ENCODE measurements around the gene ZMIZ1.

Gene ZMIZ1

DNA sequence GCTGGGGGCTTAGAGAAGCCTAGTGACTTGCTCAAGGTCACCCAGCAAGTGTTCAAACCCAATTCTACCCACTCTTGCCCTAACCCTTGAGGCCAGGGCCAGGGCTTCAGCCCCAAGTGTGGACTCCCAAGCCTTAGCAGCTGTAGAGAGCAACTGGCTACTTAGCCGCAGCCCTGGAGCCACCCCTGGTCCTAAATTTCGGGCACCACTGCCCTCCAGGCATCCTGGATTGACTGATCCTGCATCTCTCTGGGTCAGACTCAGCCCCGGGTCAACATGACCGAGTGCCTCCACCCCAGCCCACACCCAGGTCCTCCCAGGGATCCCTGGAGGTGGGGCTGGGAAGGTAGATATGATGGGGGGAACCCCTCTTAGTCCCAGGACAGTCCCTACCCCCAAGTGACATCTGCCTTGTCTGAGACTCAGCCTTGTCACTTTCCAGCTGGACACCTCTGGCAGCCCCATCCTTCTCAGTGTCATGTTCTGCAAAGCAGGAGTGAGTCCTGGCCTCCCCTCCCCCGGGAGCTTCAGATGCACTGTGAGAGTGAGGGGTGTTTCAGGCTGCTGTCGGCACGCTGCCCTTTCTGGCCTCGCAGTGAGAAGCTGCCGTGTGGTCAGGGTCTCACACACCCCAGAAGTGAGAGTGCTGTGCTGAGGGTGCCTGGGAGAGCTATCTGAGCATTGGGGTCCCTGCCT, 89.8 kb downstream of the ZMIZ1 start:
- no peak for DNase-seq

DNA sequence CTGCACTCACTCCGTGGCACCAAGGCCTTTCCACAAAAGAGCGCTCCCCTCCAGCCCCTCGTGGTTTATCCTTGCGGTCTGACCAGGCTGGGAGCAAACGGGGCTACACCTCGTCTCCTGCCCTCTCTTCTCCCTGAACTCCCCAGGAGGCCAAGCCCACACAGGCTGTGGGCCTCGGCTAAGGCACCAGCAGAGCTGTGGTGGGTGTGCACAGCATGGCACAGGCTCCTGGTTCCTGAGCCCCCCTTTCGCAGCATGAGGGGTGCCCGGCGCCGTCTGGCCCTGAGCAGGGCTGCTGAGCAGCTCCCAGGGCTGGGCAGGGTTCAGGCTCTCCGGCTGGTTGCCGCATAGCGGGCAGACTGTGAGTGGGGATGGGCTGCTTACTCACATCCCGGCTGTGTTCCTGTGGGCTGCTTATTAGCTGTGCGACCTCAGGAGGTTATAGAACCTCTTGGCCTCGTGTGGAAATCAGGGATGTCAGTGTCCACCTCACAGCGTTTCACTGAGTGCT, 90.4 kb downstream of the ZMIZ1 start:
- no peak for DNase-seq

DNA sequence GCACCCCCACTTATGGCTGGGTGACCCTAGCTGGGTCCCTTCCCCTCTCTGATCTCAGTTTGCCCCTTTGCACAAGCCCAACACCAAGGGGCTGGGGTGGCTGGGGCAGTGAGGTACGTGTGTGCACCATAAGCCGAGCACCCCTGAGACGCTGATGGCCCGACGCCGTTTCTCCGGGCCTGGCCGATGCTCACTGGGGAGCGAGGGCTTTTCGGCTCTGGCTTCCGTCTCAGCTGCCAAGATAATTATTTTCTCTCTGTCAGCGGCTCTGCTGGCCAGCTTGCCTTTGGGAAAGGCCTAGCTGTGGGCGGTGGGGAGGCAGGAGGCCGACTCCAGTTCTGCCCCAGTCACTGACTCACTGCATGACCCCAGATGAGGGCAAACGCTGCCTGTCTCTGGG, 91.0 kb downstream of the ZMIZ1 start:
- DNase-seq = no peak

DNA sequence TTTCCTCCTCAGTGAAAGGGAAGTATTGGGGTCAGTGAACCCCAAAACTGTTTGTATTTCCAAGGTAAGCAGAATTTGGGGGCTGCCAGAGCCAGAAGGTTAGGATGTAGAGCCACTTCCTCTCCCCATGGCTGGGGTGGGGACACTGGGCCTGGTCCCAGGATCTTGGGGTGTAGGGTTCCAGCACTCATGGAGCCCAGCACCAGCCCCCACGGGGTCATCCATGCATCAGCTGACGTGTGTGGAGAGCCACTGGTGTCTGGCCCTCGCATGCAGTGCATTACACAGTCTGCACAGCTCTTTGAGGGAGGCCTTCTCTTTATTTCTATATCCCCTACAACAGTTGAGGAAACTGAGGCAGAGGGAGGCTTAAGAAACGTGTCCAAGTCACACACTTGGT, 91.4 kb downstream of the ZMIZ1 start:
- DNase-seq = no peak

DNA sequence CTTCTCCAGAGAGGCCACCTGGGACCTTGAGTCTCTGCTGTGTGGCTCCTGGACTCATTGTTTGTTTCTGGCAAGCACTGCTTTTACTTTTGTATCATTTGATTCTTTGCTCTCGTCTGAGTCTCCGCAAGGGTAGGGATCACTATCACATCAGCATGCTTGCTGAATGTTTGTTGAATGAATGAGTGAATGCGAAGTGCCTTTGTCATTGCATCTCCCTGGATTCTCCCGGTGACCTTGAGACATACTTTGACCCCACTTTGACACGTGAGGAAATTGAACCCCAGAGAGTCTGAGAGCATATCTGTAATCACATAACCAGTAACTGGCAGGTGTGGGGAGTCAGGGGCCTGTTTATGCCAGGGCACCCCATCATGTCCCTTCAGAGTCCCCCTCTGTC, 92.8 kb downstream of the ZMIZ1 start:
- no peak for DNase-seq

DNA sequence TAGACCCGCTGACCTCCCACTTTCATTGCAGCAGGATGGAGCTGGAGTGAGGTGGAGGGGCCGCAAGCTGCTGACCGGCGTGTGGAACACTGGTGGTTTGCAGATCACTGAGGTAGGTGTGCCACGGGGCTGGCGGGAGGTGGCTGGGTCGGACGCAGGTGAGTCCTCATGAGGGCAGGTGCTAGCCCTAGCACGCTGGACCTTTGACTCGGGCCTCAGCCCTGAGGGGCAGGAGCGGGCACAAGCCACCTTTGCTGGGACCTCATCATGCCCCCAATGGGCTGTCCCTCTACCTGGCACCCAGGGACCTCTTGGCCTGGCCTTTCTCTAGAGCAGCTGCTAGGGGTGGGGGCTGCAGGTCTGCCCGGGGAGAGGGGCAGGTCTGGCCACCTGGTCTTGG, 93.3 kb downstream of the ZMIZ1 start:
- no peak for DNase-seq

DNA sequence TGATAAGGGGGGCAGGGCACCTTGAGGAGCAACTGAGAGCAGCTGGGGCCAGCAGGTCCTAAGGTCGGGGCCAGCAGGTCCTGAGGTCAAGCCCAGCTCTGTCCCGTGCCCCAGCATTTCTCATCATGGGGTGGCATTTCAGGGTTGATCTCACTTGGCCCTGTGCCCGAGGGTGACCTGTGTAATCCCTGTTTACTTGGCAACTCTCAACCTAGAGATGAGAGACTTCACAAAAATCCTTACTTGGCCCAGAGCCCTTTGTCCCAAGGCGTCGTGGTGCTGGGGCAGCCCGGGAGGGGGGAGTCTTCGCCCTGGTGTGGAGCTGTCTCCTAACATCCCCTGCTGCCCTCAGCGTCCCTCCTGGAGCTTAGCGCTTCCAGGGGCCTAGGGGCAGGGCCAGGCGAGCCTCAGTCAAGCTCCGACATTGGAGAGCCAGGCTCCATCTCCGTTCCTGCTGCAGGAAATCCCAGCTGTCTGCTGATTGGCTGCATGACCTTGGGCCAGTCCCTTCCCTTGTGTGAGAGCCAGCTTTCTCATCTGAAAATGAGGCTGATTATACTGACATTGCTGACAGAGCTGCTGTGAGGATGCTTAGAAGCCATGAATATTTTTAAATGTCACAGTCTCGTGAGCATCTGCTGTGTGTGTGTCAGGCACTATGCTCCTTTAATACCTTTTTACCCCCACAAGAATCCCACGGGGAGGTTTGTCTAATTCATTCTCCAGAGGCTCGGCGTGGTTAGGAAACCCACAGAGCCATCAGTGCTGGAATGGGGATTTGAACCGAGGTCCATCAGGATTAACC, 94.3 kb downstream of the ZMIZ1 start:
- no peak for DNase-seq

DNA sequence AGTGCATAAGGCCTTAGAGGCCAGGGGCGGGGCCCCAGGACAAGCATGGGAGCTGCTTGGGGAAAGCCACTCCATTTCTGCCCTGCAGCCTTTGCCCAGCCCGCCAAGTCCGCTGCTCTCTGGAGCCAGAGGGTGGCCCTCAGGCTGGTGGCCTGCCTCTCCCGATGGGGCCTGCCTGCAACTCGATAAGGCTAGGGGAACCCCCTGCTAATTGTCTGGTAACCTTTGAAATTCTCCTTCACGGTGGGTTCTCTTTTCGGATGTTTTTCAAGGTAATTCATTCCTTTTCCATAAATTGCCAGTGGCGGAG, 94.9 kb downstream of the ZMIZ1 start:
- DNase-seq = no peak

DNA sequence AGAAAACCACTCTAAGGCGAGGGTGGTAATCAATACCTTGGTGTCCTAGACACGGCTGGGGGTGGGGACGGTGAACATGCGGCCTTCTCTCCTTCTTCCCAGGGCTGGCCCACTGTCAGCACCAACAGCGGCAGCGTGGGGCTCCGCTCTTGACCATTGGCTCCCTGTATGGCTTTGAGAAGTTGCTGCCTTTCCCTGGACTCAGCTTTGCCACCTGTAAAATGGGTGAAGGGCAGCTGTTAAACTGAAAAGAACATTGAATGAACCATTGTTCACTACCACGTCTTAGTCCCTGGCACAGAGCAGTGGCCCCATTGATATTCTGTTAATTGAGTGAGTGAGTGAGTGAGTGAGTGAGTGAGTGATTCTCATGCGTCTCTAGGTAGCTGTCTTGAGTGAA, 95.3 kb downstream of the ZMIZ1 start:
- DNase-seq = no peak

DNA sequence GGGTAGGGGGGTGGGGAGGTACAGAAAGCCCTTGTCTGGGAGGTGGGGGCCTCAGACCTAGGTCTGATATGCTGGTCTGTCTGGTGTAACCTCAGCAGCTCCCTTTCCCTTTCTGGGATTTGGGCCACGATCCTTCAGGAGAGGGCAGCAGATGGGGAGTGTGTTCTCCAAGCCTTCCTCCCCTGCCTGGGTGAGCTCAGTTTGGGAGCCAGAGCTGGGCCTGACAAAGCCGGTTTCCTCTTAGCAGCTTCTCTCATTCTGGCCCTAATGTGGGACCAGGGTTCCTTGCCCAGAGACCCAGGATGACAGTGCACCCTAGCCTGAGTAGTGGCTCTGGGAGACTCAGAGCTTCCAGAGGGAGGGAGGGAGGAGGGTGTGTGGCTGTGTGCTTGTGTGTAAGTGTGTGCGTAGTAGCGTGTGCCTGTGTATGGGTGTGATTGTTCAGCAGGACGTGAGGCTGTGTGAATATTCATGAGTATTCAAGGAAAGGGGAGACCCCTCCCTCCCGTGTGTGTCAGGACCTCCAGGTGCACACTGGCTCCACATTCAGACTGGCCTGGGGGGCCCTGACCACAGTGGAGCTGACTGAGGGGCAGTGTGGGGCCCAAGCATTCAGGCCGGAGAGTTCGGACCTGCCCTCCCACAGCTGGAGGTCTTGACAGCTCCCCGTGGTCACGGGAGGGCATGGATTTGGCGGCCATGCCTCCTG, 96.5 kb downstream of the ZMIZ1 start:
- no peak for DNase-seq

DNA sequence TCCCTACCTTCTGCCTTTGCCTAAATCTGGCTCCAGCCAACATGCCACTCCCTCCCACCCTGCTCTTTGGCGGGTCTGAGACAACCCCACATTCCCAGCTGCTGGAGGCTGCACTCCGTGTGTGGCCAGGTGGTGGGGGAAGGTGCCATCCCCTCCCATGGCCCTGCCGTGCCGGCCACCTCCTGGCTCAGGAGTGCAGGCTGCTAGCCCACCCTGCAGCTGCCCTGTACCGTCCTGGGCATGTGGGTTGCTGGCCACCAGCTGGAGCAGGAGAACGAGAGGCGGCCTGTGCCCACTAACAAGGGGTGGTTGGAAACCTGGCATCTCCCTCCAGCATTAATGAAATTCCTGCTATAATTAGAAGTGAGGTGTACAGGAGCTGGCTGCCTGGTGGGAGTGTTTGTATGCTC, 97.6 kb downstream of the ZMIZ1 start:
- no peak for DNase-seq

DNA sequence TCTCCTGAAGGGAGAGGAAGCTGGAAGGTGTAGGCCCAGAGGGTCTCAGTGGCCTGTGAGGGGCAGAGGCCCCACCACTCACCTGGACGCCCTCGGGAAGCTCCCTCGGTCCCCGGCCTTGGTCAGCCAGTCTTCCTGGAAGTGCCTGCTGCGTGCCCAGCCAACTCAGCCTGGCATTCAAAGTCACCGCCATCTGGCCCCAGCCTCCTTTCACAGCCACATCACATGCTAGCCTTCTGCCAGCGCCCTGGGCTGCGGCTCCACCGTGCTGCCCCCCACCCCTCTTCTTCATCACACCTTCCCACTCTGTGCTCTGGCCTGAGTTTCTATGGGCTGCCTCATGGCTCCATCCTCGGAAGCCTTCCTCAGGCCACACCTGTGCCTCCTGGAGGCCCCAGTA, 98.0 kb downstream of the ZMIZ1 start:
- DNase-seq = no peak

DNA sequence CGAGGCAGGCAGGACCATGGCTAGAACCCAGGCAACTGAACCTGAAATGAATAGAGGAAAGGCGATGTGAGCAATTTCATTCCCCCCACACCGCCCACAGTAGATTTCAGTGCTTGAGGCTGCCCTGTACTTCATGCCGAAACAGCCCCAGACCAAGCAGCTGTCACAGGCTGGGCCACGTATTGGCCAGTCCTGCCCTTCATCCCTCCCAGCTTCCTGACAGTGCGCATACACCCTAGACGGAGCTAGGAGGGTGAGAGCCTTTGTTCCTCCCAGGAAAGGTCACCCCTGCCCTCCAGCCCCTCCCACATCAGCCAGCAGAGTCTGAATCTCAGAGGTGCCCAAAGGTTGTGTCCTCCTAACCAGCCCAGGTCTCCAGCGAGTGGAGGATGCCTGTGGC, 98.8 kb downstream of the ZMIZ1 start:
- no peak for DNase-seq

DNA sequence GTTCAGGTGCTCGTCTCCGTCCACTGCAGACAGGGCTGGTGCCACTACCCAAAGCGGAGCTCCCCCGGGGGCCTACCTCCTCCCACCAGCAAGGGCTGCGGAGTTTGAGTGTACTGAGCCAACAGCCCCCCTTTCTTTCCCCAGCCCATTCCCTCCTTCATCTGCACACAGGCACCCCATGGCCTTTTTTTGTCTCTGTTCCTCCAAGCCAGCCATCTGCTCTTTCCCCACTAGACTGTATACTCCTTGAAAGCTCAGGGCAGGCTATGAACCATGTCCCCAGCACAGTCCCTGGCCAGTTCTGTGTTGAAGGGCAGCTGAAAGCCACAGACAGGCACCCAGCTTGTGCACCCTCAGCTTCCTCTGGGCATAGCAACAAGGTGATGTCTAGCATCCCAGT, 99.4 kb downstream of the ZMIZ1 start:
- no peak for DNase-seq

DNA sequence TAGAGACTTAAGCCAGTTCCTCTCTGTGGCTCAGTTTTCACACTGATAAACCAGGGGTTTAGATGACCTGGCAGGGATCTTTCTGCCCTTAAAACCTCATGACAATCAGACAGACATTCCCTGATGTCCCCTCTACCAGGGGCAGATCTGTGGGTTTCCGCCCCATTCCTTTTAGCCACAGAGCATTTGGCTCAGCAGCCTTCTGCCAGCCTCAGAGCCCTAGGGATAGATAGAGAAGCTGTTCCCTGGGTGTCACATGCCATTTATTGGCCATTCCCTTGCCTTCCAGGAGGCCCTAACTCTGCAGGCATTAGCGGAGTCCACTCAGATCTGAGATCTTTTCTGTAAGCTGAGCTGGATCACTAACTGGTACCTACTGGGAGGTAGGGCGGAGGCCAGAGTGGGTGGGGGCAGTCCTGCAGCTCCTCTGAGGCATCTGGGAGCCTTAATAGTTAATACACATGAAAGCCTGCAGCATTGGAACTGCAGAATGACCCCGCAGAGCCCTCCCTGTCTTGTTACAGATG, 101.5 kb downstream of the ZMIZ1 start:
- DNase-seq = no peak

DNA sequence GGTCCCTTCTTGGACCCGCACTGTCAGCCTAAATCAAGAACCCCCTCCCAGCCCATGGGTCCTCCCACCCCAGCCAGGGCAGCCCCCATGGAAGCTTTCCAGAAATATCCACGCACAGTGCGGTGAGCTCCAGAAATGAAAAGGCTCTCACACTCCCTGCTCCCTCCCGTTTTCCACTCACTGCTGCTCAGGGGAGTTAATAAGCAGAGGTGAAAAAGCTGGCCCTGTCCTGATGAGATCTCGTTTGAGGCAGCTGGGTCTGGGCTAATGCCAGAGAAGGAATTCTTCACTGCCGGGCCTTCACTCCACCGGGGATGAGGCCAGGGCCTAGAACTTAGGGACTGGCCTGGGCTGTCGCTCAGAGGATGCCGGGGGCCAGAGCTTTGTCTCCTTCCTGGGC, 102.2 kb downstream of the ZMIZ1 start:
- DNase-seq = no peak

DNA sequence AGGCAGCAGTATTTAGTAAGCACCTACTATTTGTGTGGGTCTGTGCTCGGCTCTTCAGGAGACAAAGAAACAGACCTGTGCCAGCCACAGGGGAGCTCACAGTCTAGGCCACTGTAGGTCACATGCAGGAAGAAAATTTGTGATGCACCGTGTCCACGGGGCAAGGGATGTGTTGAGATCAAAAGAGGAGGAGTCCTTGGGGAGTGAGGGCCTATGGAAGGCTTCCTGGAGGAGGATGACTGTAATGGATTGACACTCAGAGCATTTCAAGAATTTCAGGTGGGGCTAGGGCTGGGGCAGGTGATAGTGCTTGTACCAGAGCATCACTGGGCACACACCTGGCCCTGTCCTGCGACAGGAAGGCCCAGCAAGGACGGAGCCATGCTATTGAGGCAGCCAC, 102.7 kb downstream of the ZMIZ1 start:
- DNase-seq = no peak

DNA sequence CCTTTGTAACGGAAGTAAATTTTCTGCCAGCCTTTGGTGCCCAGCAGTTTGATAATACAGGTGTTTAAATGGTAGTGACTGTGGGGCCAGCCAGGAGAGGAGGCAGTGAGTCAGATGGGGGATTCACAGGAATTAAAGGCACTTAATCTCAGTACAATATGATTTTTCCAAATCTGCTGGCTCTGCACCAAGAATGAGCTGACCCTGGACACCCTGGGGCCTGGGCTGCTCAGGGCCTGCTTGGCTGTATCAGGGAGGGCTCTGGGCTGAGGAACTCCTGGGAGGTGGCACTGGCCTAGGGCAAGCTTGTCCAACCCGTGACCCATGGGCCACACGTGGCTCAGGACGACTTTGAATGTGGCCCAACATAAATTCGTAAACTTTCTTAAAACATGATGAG, 104.1 kb downstream of the ZMIZ1 start:
- DNase-seq = no peak

DNA sequence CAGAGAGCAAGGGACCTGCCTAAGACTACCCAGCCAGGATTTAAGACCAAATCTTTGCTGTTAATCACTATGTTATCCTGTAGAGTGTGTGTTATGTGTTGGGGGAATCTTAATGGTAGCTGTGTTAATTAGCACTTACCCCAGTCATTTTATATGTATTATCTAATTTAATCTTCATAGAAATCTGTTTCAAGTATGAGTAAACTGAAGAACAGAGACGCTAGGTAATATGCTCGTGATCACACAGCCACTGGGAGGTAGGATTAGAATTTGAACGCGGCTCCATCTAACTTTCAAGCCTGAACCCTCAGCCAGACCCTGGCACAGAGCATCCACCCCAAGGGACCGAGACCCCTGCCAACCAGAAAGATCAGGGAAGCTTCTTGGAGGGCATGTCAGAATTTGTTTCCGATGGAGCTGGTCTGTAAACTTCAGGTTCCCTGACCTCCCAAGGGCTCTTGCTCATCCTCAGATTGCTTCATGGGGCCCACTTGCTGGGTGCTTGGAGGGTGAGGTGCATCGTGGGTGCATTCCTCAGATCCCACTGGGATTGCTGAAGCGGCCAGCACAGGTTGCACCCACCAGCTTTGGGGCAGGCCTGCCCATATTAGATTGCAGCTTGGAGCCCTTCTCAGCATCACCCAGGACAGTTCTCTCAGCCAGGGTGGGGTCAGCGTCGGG, 105.0 kb downstream of the ZMIZ1 start:
- DNase-seq = no peak

DNA sequence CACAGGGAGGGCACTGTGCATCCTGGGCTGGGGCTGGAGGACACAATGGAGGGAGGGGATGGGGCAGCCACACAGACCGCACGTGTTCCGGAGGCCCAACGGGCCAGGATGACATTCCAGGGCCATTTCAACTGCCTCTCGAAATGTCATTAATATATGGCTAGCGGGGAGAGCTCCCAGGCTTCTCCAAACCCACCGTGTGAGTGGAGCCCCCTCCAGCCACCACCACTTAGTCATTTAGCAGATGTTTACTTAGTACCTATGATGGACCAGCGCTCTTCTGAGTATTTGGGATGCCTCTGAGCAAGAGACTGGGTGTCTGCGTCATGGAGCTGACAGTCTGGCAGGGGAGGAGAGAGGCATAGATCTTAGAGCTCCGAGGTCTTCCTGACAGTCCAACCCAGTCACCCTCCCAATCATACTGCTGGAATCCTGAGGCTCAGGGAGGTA, 107.3 kb downstream of the ZMIZ1 start:
- DNase-seq = no peak

DNA sequence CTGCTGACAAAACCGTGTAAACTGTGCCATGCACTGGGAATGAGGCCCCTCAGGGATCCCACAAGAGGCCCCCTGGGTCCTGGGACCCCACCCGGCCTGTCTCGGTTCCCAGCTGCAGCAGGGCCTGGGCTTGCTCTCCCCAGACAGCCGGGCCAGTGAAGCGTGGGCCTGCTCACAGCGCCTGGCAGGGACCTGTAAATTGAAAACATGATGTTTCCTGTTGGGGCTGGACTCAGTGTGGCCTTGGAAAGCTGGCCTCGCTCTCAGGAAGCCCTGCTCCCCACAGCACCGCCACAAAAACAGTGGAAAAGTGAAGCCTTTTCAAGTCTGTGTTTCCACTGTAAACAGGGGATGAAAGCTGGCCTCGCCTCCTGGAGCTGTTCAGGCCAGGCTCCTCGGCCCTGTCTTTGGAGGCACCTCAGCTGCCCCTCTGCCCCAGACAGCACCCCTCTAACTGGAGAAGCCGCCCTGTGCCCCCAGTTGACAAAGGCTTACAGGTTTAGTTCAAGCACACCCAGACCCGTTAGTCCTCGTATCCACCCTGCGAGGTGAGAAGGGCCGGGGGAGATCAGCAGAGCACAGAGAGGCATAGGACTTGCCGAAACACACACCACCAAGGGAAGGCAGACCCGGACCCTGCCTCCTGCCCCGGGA, 108.3 kb downstream of the ZMIZ1 start:
- DNase-seq = no peak

DNA sequence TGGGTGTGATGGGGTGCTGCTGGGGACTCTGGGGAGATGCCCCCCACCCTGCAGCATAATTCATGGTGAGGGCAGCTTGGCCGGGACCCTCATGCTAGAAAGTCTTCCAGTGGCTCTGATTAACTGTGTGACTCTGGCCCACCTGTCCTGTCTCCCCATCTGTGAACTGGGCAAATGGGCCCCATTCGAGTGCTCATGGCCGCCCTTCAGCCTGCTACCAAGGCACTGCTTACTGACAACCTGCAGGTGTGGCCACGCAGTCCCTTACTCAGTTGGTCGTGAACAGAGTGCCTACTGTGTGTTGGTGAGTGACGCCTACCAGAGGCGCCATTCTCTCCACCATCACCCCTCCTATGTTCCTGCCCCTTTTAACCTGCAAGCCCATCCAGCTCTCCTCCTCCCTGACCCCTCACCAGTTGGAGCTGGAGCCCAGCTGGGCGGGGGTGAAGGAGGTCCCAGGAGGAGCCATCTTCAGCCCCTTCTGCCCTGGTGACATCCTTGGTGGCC, 109.4 kb downstream of the ZMIZ1 start:
- no peak for DNase-seq
